GM12878 (cell line): Measurements from ENCODE around the gene CXXC5. TPM values are rescaled to one million over a fixed set of nuclear protein-coding genes. Genes with fewer than 3 reads are reported as not detected.

Source experiments
- ATAC-seq: fragments of 200-7000 bp; cut with Tn5 transposase; 3 replicates; pipeline ENCODE4 v1.9.1; 2020; ENCODE audit warnings: mild to moderate bottlenecking, moderate library complexity
- BruUV-seq: library from RNA; stranded (reverse); fragments of 400-500 nt; replicated peaks from 2 replicates; lab custom pipeline; 2021; lab: Mats Ljungman, UMichigan
- CTCF ChIA-PET: fragments of 300-600 bp; sonication (Branson Sonifier 250); formaldehyde crosslinking; extraction: SDS; loops from one replicate; lab custom pipeline; 2021; ENCODE audit warnings: inconsistent platforms; lab: Yijun Ruan, JAX
- POLR2A ChIA-PET: fragments of 350-600 bp; formaldehyde crosslinking; extraction: SDS; loops from one replicate; lab custom pipeline; 2021; ENCODE audit warnings: inconsistent platforms; lab: Charles Lee
- RAD21 ChIA-PET: fragments of 300-600 bp; sonication (Branson Sonifier 250); formaldehyde crosslinking; loops from one replicate; lab custom pipeline; 2023; ENCODE audit warnings: antibody characterized with exemption; ENCODE audit not compliant: unreplicated experiment; lab: Charles Lee
- SMC1A ChIA-PET: fragments of 300-600 bp; sonication (Branson Sonifier 250); formaldehyde crosslinking; loops from one replicate; lab custom pipeline; 2023; ENCODE audit not compliant: unreplicated experiment, uncharacterized antibody; lab: Charles Lee
- DNase-seq: peaks from one replicate; pipeline ENCODE4 v3.0.0-alpha.2; 2011; ENCODE audit warnings: low read depth, low spot score
- FAIRE-seq: peaks from 3 replicates; lab custom pipeline; 2011; peaks lifted over from hg19 to GRCh38; lab: Jason Lieb, UNC
- H2AFZ ChIP-seq: 2 replicates; pipeline ENCODE4 v1.6.0; 2011; ENCODE audit warnings: low read depth, low read length, control low read depth; ENCODE audit not compliant: control insufficient read depth
- H3K27ac ChIP-seq: 2 replicates; pipeline ENCODE4 v1.5.1; 2011; ENCODE audit warnings: control low read depth; ENCODE audit not compliant: control insufficient read depth, insufficient read depth
- H3K27me3 ChIP-seq, 2 experiments: replicated peaks in 1 of 2; 2 replicates each; pipeline versions ENCODE4 v1.6.0 to v1.6.1; 2011; ENCODE audit warnings: low read length in 1 of 2; ENCODE audit not compliant: control insufficient read depth in 2 of 2, insufficient read depth in 2 of 2
- H3K36me3 ChIP-seq, 2 experiments: 2 replicates each; pipeline ENCODE4 v1.5.1; 2011; ENCODE audit warnings: low read length in 1 of 2; ENCODE audit not compliant: control insufficient read depth in 2 of 2, insufficient read depth in 2 of 2
- H3K4me1 ChIP-seq: 2 replicates; pipeline ENCODE4 v1.6.1; 2011; ENCODE audit warnings: mild to moderate bottlenecking, low read length, moderate library complexity, mixed read lengths; ENCODE audit not compliant: control insufficient read depth, insufficient read depth
- H3K4me2 ChIP-seq: 2 replicates; pipeline ENCODE4 v1.6.0; 2011; ENCODE audit warnings: control low read depth; ENCODE audit not compliant: control insufficient read depth, insufficient read depth
- H3K4me3 ChIP-seq: fragments of 200-600 bp; sonication (generic); 2 replicates; pipeline ENCODE4 v1.5.1; 2016
- H3K79me2 ChIP-seq: 2 replicates; pipeline ENCODE4 v1.6.0; 2011; ENCODE audit warnings: low read length; ENCODE audit not compliant: control insufficient read depth, insufficient read depth
- H3K9ac ChIP-seq: 2 replicates; pipeline ENCODE4 v1.8.0; 2011; ENCODE audit warnings: low read length, control low read depth, mixed read lengths; ENCODE audit not compliant: control insufficient read depth, insufficient read depth
- H3K9me3 ChIP-seq: replicated peaks from 3 replicates; pipeline ENCODE4 v1.5.1; 2011; ENCODE audit warnings: mild to moderate bottlenecking, low read length; ENCODE audit not compliant: control insufficient read depth, insufficient read depth
- H4K20me1 ChIP-seq: 2 replicates; pipeline ENCODE4 v1.6.0; 2011; ENCODE audit not compliant: control insufficient read depth, insufficient read depth
- ATF7 ChIP-seq: fragments of 450-650 bp; IDR thresholded peaks from 2 replicates; pipeline ENCODE4 v1.6.1; 2016; ENCODE audit warnings: low read depth, mild to moderate bottlenecking
- BCL3 ChIP-seq: IDR thresholded peaks from 2 replicates; pipeline ENCODE4 v1.6.1; 2011; ENCODE audit warnings: borderline replicate concordance, low read depth, mild to moderate bottlenecking, moderate library complexity, low read length; ENCODE audit not compliant: insufficient read depth, poor library complexity, severe bottlenecking
- E2F8 ChIP-seq: fragments of 450-650 bp; IDR thresholded peaks from 2 replicates; pipeline ENCODE4 v1.6.1; 2018; ENCODE audit warnings: mild to moderate bottlenecking, low read depth, moderate library complexity; ENCODE audit not compliant: partially characterized antibody
- EZH2 ChIP-seq: IDR thresholded peaks from 2 replicates; pipeline ENCODE4 v1.6.1; 2012; ENCODE audit warnings: low read depth, mild to moderate bottlenecking, control low read depth, inconsistent platforms, low read length, borderline replicate concordance; ENCODE audit not compliant: control insufficient read depth
- FOXM1 ChIP-seq: IDR thresholded peaks from 2 replicates; pipeline ENCODE4 v1.6.1; 2012; ENCODE audit warnings: low read depth, mild to moderate bottlenecking, inconsistent platforms, low read length, moderate library complexity
- IKZF2 ChIP-seq, 2 experiments: fragments of 450-650 bp; IDR thresholded peaks; 2 replicates each; pipeline ENCODE4 v1.6.1; 2017; ENCODE audit warnings: mild to moderate bottlenecking in 2 of 2, moderate library complexity in 2 of 2
- KDM1A ChIP-seq: fragments of 200-600 bp; sonication (generic); IDR thresholded peaks from 2 replicates; pipeline ENCODE4 v1.6.1; 2016; ENCODE audit warnings: borderline replicate concordance
- MEF2A ChIP-seq: IDR thresholded peaks from 2 replicates; pipeline ENCODE4 v1.6.1; 2011; ENCODE audit warnings: low read depth, mild to moderate bottlenecking, low read length, moderate library complexity; ENCODE audit not compliant: insufficient read depth
- NFYB ChIP-seq: IDR thresholded peaks from 2 replicates; pipeline ENCODE4 v1.6.1; 2011; ENCODE audit warnings: low read depth, mild to moderate bottlenecking, low read length, improper control_type of control experiment, moderate library complexity; ENCODE audit not compliant: insufficient read depth
- PBX3 ChIP-seq: IDR thresholded peaks from 2 replicates; pipeline ENCODE4 v1.6.1; 2011; ENCODE audit warnings: mild to moderate bottlenecking, low read depth, low read length, moderate library complexity; ENCODE audit not compliant: insufficient replicate concordance
- POU2F2 ChIP-seq: IDR thresholded peaks from 3 replicates; pipeline ENCODE4 v1.6.1; 2011; ENCODE audit warnings: low read depth, mild to moderate bottlenecking, low read length, borderline replicate concordance
- RAD51 ChIP-seq: fragments of 450-650 bp; IDR thresholded peaks from 2 replicates; pipeline ENCODE4 v1.6.1; 2016; ENCODE audit warnings: moderate library complexity, mild to moderate bottlenecking, inconsistent platforms
- RELA ChIP-seq: fragments of 450-650 bp; IDR thresholded peaks from 2 replicates; pipeline ENCODE4 v1.8.0; 2014; ENCODE audit warnings: borderline replicate concordance; ENCODE audit not compliant: partially characterized antibody
- SP1 ChIP-seq: IDR thresholded peaks from one replicate; pipeline ENCODE4 v1.6.1; 2011; ENCODE audit warnings: low read depth, low read length
- SREBF2 ChIP-seq: IDR thresholded peaks from 2 replicates; pipeline ENCODE4 v1.6.1; 2012; ENCODE audit warnings: mild to moderate bottlenecking, low read length
- ZNF217 ChIP-seq: fragments of 450-650 bp; IDR thresholded peaks from 2 replicates; pipeline ENCODE4 v1.6.1; 2017; ENCODE audit warnings: antibody characterized with exemption, mild to moderate bottlenecking
- ZNF384 ChIP-seq: IDR thresholded peaks from 2 replicates; pipeline ENCODE4 v1.6.1; 2012; ENCODE audit warnings: low read depth, mild to moderate bottlenecking, low read length, improper control_type of control experiment, borderline replicate concordance
- WGBS: methylation state at CpG from one replicate; pipeline ENCODE4 v1.1.6; 2016; ENCODE audit warnings: low lambda C conversion rate; ENCODE audit not compliant: insufficient replicate concordance, insufficient coverage; ENCODE audit errors: missing lambda C conversion rate; 5-methylcytosine and 5-hydroxymethylcytosine counted together
- in situ Hi-C: fragments of 300-500 bp; cut with MboI; formaldehyde crosslinking; loops from 9 replicates; pipeline ENCODE4 v1.14.3; 2018; ENCODE audit warnings: mixed read lengths
- intact Hi-C: fragments of 100-400 bp; cut with micrococcal nuclease; formaldehyde crosslinking; loops from one replicate; pipeline ENCODE4 v1.14.2; 2022; ENCODE audit not compliant: unreplicated experiment
- polyA plus RNA-seq, 11 experiments: library from polyadenylated mRNA; depleted of rRNA in 4 of 11; unstranded in 6 of 11; stranded (reverse) in 5 of 11; fragments of >200 nt; fragmentation: Nextera tagmentation in 4 of 11; fragmentation: Illumina TruSeq in 1 of 11; extraction: Ambion mirVana in 4 of 11; extraction: Trizol in 1 of 11; gene quantifications; 1 replicate in 1 of 11; 2 replicates in 10 of 11; pipeline versions ENCODE4 v1.2.1 to v1.2.3, GENCODE V29; 2011 to 2016; ENCODE audit warnings: inconsistent platforms in 2 of 11, missing spikeins in 2 of 11, low read depth in 1 of 11
- total RNA-seq, 4 experiments: library from RNA; depleted of rRNA in 3 of 4; stranded (reverse); fragments of >200 nt in 3 of 4; fragmentation: Illumina TruSeq in 1 of 4; extraction: Trizol in 1 of 4; gene quantifications; 2 replicates each; pipeline versions ENCODE4 v1.2.1 to v1.2.3, GENCODE V29; 2013 to 2021

CXXC5 gene
- total and polyA plus RNA-seq, 10 of the 15 experiments (the other 5 are each of a cell fraction or from before 2014, with no cell fraction given) = 1.8 to 90.8 (median 40.7) TPM

- TF ChIP-seq EZH2 = no peak
- TF ChIP-seq ZNF384 = no peak
- TF ChIP-seq IKZF2 (IDR thresholded peaks at IDR 0.05) = peak in 1 of 2 experiments; percentile 40; a peak in 1 of 4 replicates
- TF ChIP-seq POU2F2 = no peak
- TF ChIP-seq ZNF217 = no peak
Observed at GRCh38 chr5:139671096-139671841, 23.1 kb downstream of the CXXC5 start (continued).

- no peak overlapping the region for H3K9ac ChIP-seq
- POLR2A ChIA-PET = interaction anchor here (0.6 kb wide), 2 partner anchors 26 to 83 kb away, joined by 3 to 4 read pairs; no protein-coding TSS in a partner anchor
- no peak for TF ChIP-seq ATF7
- TF ChIP-seq PBX3 = no peak
- no peak for TF ChIP-seq SREBF2
- TF ChIP-seq MEF2A = no peak
- TF ChIP-seq E2F8 = no peak
- TF ChIP-seq NFYB = no peak
- no peak for TF ChIP-seq KDM1A
- no peak for TF ChIP-seq FOXM1
- TF ChIP-seq RAD51 = no peak
- TF ChIP-seq SP1 = no peak
- TF ChIP-seq BCL3 = no peak
- TF ChIP-seq RELA = no peak
Observed at GRCh38 chr5:139675213-139675612, 27.1 kb downstream of the CXXC5 start.

More at GRCh38 chr5:139675213-139675612, 27.1 kb downstream of the CXXC5 start:
- peaks cover 4% of the 10 kb centered on the region; the same call in 1 of the 2 replicates for H4K20me1 ChIP-seq
- no peak overlapping the region for H3K4me3 ChIP-seq
- ChIA-PET SMC1A (interaction anchor here (0.6 to 1.2 kb wide), 3 partner anchors 37 to 48 kb away, joined by 3 to 4 read pairs (median 4); no protein-coding TSS in a partner anchor), RAD21 (no interaction called here), CTCF (interaction anchor here (0.7 to 13.8 kb wide), 6 partner anchors 12 to 96 kb away, joined by 3 to 186 read pairs (median 4); partner anchors contain the start of gene CXXC5)
- no peak for FAIRE-seq
- peaks cover 3 to 11% of the 10 kb centered on the region in 2 experiments for H3K36me3 ChIP-seq
- H3K4me1 ChIP-seq = peaks cover 26% of the 10 kb centered on the region
- BruUV-seq = no TSS peak
- no peak for ATAC-seq
- in situ Hi-C loops = no loop called here
- no peak for DNase-seq
- no peak overlapping the region for H3K4me2 ChIP-seq
- WGBS = 97% methylated on average over 4 of the region's 4 CpGs
- intact Hi-C loops = no loop called here
- H2AFZ ChIP-seq = no peak overlapping the region
- no peak overlapping the region for H3K27ac ChIP-seq
- H3K27me3 ChIP-seq = no peaks in the 10 kb centered on the region
- peaks cover 55% of the 10 kb centered on the region for H3K79me2 ChIP-seq
- H3K9me3 ChIP-seq = no peaks in the 10 kb centered on the region
